Measurements from ENCODE around the gene CLDN18.

The CLDN18 gene

DNA sequence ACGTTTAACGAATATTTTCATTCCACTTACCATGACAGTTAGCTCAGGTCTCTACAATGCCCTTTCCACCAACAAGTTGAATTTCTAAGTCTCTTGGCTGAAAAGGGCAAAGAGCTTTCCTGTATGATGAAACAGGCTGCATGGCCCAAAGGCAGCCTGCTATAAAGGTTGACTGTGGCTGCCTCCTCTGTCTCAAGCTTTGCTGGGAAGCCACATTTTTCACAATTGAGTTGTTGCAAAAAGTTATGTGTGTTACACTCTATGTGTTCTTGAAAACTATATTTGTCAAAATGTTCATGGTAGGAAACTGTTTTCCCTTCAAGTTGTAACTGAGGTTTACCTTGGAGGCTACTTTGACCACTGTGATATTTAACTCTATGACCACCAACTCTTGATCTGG is 56.0 kb downstream of the CLDN18 start:
- DNase-seq = no peak

DNA sequence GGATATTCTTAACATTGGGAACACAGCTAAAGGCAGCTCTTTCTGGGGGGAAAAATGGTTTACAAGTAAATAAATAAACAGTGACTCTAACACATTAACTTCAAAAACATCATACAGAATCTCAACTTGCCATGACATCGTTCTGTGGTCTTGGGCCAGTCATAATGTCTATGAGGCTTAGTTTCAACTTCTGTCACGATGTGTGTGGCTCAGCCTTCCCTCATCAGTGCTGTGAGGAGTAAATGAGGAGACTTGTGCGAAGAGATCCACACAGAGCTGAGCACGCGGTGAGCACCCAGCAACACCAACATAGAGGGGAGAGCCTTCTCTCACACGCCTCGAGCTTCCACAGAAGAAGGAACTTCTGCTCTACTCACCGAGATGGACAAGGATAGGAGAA is 56.4 kb downstream of the CLDN18 start:
- DNase-seq = no peak

DNA sequence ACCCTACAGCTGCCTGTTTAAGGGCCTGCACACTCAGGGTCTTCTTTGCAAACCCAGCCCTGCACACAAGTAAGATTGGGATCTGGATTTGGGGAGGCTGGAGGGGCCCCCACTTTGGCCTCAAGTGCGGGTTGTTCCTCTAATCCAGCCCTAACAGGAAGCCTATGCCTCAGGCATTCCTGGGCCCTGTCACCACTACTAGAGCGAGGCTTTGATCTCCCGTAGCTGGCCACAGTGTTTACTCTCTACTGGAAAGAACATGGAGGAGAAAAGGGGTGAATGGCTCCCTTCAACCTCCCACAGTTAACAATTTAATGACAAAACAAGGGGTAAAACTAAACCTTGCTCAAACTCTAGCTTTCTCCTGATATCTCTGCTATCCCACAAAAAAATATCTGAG is 57.0 kb downstream of the CLDN18 start:
- DNase-seq = no peak

DNA sequence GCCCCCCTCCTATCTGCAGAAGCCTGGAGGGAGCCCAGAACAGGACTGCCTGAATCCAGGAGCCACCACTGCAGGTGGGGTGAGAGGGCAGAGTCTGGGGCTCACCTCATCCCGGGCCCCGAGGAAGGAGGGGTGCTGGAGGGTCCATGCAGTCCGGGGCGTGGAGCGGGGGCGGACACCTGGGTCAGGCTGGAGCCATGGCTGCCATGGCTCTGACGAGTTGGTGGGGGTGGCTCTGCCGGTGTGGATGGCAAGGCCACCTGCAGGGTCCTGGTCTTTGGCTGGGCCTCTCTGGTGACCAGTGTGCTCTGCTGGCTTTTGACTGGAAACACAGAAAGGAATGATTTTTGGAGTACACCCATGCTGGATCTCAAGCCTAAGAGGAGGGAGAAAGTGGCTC is 58.1 kb downstream of the CLDN18 start:
- DNase-seq = no peak

DNA sequence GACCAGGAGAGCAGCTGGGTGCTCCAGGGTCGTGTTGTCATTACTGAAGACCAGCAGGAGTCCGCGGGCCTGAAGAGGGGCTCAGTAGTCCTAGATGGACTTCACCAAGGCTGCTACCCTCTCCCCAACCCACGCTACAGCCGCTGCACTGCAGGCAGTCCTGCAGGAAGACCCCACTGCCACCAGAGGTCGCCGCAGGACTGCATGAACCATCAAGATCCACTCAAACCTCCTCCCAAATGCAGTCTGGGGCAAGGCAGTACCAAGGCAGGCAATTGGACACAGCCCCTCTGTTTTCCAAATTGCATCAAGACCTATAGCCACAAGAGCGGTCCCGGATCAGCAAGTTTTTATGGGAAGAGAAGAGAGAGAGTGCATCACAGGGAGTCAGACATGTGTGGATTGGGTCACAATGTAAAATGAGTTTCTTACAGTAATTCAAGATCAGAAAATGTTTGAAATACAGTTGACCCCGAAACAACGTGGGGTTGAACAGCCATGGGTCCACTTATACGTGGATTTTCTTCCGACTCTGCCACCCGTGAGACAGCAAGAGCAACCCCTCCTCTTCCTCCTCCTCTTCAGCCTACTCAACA is 58.7 kb downstream of the CLDN18 start:
- peak; percentile 69 to 72 for DNase-seq

DNA sequence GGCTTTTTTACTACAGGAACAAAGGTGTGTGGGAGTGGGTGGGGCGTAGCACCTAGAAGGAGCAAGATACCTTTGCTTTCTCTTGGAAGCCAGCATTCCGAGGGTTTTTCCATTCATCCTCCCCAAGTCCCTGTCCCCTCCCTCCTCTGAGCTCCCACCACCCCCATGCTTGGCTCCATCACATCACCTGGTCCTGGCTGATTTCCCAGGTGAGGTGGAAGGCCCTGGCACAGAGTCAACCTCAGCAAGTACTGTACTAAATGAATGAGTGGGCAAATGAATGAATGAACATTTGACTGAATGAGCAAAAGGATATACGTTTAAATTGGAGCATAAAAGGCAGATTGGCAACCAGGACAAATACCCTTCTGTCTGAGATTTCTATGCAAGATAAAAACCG is 60.0 kb downstream of the CLDN18 start:
- no peak for DNase-seq

DNA sequence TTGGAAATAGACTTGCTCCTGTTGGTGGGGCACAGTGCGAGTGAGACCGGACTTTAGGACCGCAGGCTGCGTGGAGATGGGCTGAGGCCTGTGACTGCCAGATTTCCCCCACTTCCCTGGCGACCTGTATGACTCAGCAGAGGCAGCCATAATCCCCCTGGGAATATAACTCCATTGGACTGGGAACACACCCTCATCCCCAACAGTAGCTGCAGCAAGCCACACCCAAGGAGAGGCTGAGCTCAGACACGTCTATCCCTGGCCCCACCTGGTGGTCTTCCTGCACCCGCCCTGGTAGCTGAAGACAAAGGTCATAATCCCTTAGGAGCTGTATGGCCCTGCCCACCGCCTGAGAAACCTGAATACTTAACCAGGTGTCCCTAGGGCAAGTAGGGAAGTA is 62.8 kb downstream of the CLDN18 start:
- DNase-seq = no peak

DNA sequence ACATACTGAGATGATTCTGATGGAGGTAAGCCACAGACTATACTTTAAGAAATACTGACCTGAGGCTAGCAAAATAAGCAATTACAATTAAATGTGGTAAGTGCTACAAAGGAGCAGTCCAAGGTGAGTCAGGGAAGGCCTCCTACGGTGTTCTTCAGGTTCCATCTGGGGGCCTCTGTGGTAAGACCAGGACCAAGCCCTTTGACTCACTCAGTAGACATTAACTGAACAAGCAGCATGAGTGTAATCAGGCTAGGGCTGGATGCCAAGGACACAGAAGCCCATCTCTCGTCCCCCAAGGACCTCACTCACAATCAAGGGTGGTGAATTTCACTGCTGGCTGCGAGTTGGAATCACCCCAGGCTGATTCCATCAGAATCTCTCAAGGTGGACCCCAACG is 68.1 kb downstream of the CLDN18 start:
- no peak for DNase-seq

DNA sequence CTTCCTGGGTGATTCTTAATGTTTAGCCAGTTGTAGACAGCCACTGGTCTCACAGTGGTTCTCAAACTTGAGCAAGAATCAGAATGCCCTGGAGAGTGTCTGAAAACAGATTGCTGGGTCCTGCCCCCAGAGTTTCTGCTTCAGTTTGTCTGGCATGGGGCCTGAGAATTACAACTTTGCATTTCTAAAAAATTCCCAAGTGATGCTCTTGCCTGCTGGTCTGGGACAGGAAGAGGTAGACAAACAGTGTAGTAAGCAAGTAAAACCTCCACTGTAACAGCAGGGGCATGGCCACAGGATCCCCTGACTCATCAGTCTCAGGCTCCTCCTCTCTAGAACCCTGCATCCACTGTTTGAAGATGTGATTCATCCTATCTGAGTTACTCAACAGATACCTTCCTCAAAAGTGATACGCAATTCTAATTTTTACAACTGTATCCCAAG is 69.0 kb downstream of the CLDN18 start:
- DNase-seq = no peak

DNA sequence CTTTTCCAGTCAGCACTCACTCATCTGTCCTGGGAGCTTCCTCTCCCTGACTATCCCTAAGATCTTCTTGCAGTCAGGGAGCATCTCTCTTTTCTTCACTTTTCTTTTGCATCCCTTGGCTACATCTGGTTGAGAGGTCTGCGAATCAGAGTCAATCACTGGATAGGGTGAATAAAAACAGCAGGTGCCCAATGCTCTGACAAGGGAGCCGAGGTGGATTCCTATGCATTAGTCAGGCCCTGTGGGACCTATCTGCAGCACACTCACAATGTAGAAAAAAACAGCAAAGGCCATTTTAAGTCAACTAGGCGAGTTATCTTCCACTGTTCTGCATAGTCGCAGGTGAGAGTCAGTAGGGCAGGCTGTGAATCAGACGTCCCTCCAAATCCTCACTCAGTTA is 69.9 kb downstream of the CLDN18 start:
- DNase-seq = no peak

DNA sequence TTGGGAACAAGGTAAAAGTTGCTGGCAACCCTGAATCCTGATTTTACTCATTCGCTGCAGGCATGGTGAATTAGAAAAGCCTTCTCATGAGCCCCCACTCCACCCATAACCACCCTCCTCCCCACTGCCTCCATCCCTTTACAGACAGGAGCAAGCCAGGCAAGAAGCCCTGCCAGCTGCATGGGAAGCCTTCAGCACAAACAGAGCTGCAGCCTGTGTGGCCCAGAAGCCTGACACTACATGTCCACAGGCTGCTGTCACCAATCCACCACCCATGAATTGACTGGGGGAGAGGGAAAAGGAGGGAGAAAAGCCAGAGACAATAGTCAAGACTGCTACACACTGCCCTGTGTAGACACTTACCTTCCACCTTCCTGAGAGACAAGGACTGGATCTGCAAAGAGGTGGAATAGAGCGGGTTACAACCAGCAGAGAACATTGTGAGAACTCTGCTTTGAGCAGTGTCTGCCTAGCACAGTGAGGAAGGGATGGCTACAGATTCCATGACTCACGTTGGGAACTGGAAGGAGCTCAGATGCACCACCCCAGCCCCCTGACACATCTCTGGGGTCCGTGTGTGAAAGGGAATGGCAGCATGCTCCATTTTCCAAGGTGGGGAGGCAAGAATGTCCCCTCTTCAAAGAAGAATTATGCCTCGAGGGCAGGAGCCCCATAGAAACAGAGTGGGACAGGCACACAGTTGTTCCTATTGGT is 71.6 kb downstream of the CLDN18 start:
- no peak for DNase-seq

DNA sequence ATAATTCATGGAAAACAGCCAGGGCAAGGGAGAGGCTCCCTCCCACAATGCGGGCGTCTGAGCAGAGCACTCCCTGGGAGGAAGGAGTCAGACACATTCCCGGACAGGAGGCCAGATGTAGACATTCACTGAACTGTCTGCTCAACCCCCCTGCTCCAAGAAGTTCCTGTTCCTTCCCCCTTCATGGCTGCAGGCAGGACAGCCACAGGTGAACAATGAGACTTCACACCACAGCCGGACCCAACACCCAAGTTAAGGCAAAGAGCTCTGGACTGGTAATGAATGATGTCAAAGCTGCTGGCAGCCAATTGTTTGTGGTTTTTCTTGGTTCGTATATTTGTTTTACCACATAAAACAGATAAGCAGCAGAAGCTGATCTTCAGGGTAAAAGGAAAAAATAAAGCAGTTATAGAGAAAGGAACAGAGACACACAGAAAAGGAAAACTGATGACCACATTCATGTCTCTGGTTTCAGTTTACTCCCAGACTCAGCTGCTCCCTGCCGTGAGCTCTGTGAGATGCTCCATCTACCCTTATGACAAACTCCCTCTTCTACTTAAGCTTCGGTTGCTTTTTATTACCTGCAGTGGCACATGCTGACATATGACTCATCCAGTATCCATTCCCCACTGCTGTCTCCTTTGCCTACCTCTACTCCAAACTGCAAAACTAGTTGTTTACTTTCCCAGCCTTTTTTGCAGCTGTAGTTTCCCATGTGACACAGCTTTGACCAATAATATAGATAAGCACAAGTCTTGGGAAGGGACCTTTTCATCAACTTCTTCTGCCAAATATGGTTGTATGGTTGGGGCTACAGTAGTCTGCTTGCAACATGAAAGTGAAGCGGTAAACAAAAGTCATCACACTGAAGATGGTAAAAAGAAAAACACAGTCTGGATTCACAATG is 72.4 kb downstream of the CLDN18 start:
- DNase-seq = no peak

DNA sequence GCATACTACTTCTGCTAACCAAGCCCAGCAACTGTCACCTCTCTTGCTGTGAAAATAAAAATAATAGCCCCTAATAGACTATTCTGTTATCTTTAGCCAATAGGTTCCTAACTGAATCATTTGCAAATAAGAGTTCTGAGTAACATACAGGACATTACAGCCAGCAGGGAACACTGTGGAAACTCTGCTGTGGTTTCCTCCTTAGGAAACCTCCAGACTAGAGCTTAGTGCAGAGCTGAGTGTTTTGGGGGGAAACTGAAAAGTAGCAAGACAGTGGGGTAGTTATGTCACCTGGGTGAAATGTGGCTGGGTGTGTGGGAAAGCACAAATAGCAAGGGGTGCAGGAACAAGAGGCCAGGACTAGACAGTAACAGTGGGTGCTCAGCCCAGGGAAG is 73.0 kb downstream of the CLDN18 start:
- DNase-seq = no peak

Data from activated CD4-positive, alpha-beta T cell treated with anti-CD3 and anti-CD28 coated beads, Interleukin-2, amount 50 U/mL, for 4 hours (primary cell).